Fibroblast of skin of abdomen (primary cell): ENCODE results near the gene EXD3. TPM values are rescaled to one million over a fixed set of nuclear protein-coding genes. Genes with fewer than 3 reads are reported as not detected.
"Not testable (repeated sequence)": the region's sequence is repeated elsewhere in the genome, so short reads cannot be mapped to it uniquely, and the experiment has no call there.

Experiments
- DNase-seq: peaks from one replicate; pipeline ENCODE4 v3.0.0-alpha.2; 2013
- polyA plus RNA-seq, 2 experiments: library from polyadenylated mRNA; unstranded; fragments of 120-200 nt; gene quantifications; one replicate each; pipeline ENCODE4 v1.2.1, GENCODE V29; 2013; ENCODE audit not compliant: insufficient read length in 2 of 2

Gene EXD3
- polyA plus RNA-seq (2013, experiment 1 of 2; ENCODE audit: insufficient read length) = 8.8 TPM
- 9.9 TPM for polyA plus RNA-seq (2013, experiment 2 of 2; ENCODE audit: insufficient read length)

- DNase-seq = peak; percentile 91
These were observed at the start of gene EXD3, which contains the start of gene NOXA1 for GRCh38 chr9:137422604-137423513. Gene EXD3, minus strand, starts transcription at chr9:137423162. Its CDS starts 27,805 bp downstream, at chr9:137395357. Gene NOXA1, plus strand, starts transcription at chr9:137423393. Its CDS starts 137 bp downstream, at chr9:137423530.

DNA sequence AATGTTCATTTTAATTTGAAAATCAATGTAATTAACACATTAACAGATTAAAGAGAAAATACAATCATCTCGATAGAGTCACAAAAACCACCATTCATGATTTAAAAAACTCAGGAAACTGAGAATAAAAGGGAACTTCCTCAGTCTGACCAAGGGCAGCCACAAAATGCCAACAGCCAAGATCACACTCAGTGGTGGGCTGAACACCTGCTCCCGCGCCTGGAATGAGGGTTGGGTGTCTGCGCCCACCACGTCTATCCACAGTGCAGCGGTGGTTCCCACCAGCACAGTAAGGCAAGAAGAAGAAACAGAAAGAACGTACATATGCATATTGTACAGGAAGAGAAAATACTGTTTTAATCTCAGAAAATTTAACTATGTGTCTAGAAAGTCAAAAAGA lies 47.8 kb upstream of the EXD3 start:
- DNase-seq = no peak

DNA sequence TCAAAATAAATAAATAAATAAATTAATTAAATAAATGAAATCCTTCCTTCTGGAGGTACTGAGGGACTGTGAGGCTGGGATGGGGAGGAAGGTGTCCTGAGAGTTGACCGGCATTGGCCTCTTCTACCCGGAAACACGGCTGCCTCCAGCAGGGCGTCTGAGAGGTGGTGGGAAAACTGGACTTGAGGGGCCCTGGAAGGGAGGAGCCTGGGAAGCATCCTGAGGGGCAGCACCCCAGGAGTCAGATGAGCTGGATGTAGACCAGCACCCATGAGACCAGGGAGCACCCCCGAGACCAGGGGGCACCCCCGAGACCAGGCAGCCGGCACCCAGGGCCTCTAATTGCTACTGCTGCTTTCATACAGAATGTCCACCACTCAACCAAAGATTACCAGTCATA lies 44.9 kb upstream of the EXD3 start:
- DNase-seq = no peak

- no peak for DNase-seq
These were observed 44.2 kb upstream of the EXD3 start for GRCh38 chr9:137467161-137467581.

DNA sequence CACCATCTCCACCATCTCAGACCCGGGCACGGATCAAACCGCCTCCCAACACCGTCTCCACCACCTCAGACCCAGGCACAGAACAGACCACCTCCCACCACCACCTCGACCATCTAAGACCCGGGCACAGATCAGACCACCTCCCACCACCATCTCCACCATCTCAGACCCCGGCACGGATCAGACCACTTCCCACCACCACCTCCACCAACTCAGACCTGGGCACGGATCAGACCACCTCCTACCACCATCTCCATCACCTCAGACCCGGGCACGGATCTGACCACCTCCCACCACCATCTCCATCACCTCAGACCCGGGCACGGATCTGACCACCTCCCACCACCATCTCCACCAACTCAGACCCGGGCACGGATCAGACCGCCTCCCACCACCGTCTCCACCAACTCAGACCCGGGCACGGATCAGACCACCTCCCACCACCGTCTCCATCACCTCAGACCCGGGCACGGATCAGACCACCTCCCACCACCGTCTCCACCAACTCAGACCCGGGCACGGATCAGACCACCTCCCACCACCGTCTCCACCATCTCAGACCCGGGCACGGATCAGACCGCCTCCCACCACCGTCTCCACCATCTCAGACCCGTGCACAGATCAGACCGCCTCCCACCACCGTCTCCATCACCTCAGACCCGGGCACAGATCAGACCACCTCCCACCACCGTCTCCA lies 43.6 kb upstream of the EXD3 start:
- DNase-seq = not testable (repeated sequence)

DNA sequence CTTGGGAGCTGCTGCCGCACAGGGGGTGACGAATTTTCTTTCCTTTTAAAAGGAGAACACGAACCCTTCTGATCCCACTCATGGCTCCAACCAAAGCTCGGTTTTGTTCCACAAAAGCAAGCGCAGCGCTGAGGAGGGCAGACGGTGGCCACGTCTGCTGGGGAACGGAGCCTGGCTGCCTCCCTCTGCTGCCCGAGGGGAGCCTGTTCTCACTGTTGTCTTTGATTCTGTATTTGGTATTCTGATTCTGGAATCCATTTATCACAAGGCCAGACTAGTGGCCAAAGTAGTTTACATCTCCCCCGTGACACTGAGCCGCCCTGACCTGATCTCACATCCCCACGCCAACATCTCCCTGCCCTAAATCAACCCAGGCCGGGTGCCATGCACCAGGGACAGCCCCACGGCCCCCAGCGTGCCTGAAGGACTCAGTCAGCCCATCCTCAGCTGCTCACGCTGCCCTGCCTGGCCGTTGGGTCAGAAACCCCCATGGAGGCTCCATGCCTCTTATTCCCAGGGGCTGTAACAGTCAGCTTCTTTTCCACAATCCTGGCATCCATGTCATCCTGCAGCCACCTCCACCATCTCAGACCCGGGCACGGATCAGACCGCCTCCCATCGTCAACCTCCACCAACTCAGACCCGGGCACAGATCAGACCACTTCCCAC lies 42.9 kb upstream of the EXD3 start:
- no peak for DNase-seq

GRCh38 chr9:137465000-137465719 lies 42.2 kb upstream of the EXD3 start:
- no peak for DNase-seq

- DNase-seq = no peak
These were observed 41.5 kb upstream of the EXD3 start for GRCh38 chr9:137464291-137464999.

- DNase-seq = no peak
These were observed 40.9 kb upstream of the EXD3 start for GRCh38 chr9:137463931-137464290.

GRCh38 chr9:137462986-137463930 lies 40.3 kb upstream of the EXD3 start:
- no peak for DNase-seq

GRCh38 chr9:137462396-137462985 lies 39.5 kb upstream of the EXD3 start:
- DNase-seq = no peak

- DNase-seq = no peak
These were observed 38.9 kb upstream of the EXD3 start for GRCh38 chr9:137461663-137462395.

GRCh38 chr9:137461316-137461662 lies 38.3 kb upstream of the EXD3 start:
- DNase-seq = no peak

DNA sequence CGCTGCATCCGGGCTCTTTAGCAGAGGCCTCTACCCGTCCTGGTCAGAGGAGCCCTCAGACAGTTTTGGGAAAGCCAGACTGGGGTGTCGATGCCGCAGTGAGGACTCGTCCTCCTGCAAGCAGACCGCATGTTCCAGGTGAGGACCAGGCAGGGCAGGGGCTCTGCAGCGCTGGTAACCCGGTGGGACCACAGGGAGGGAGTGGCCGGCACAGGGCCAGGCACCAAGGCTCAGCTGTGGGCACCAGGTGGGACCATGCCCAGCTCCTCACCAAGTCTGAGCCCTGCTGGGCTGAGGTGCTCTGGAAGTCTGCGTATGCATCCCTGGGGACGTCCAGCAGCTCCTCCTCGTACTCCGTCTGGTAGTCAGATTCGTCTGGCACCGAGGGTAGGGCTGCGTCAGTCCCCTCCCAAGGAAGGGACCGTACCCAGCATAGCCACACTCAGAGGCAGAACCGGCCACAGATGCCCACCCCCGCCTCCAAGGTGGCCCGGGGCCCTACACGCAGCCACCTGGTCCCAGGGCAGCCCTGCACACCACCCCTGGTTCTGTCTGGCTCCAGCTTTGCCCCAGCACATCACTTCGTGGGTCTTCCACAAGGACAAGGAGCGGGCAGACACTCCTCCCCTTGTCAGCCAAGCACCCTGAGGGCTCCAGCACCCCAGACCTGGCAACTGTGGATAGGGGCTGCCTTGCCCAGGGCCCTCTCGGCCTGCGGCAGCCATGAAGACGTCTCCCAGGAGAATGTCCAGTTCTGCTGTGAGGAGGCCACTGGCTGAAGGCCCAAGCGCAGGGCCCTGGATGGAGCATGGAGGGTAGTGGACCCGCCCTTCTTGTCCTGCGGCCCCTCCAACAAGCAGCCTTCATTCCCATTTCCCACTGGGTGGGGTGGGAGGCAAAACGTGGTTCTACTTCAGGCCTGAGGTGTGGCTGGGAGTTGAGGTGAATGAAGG lies 37.7 kb upstream of the EXD3 start:
- DNase-seq = no peak

DNA sequence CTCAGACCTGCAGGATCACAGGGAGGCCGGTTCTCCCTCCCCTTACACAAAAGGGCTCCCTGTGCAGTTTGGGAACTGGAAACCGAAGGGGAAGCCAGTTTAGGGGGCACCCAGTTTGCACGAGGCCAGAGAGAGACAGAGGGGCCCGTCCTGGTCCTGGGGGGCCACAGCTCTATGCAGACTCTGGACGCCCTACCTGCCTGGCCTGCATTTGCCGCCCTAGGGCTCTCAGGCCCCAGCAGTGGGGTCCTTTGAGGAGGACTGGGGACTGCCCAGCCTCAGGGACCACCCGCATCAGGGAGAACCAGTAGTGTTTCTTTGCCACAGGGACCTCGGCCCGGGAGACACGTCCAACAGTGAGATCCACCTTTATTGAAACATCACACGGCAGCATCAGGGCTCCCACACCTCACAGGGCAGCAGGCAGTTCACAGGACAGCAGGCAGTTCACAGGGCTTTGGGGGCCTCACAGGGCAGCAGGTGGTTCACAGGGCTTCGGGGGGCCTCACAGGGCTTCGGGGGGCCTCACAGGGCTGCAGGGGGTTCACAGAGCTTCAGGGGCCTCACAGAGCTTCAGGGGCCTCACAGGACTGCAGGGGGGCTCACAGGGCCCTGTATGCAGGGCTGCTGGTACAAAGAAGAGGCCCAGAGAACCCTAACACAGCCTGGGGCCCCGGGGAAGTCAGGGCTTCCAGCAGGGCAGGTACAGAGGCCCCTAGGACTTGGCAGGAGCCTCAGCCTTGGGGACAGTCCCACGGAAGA lies 36.8 kb upstream of the EXD3 start:
- no peak for DNase-seq

- DNase-seq = peak; percentile 92
These were observed 36.2 kb upstream of the EXD3 start, which contains the start of gene NSMF for GRCh38 chr9:137459152-137459600. Gene NSMF, minus strand, starts transcription at chr9:137459334. Its CDS starts 232 bp downstream, at chr9:137459102.
